ENCODE data around the gene FCGR2B.

GRCh38 chr1:161718559-161719324 lies 55.8 kb downstream of the FCGR2B start:
- TF ChIP-seq, protein P1, sequence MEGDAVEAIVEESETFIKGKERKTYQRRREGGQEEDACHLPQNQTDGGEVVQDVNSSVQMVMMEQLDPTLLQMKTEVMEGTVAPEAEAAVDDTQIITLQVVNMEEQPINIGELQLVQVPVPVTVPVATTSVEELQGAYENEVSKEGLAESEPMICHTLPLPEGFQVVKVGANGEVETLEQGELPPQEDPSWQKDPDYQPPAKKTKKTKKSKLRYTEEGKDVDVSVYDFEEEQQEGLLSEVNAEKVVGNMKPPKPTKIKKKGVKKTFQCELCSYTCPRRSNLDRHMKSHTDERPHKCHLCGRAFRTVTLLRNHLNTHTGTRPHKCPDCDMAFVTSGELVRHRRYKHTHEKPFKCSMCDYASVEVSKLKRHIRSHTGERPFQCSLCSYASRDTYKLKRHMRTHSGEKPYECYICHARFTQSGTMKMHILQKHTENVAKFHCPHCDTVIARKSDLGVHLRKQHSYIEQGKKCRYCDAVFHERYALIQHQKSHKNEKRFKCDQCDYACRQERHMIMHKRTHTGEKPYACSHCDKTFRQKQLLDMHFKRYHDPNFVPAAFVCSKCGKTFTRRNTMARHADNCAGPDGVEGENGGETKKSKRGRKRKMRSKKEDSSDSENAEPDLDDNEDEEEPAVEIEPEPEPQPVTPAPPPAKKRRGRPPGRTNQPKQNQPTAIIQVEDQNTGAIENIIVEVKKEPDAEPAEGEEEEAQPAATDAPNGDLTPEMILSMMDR (IDR thresholded peaks at IDR 0.05; ENCODE audit: borderline replicate concordance, extremely low read depth, low read length, poor library complexity, severe bottlenecking) = no peak
- no peak for TF ChIP-seq EZH2 (IDR thresholded peaks at IDR 0.05; ENCODE audit: borderline replicate concordance, low read depth, low read length, severe bottlenecking)

Measured in DND-41 (cell line).